Endodermal cell (in vitro differentiated cells): ENCODE data around the gene FCER2. TPM values are rescaled to one million over a fixed set of nuclear protein-coding genes. Genes with fewer than 3 reads are reported as not detected.

Source experiments
- DNase-seq: peaks from one replicate; pipeline ENCODE4 v3.0.0-alpha.2; 2017
- H3K27ac ChIP-seq: 2 replicates; pipeline ENCODE4 v1.5.1; 2013; ENCODE audit warnings: mild to moderate bottlenecking, low read depth, low read length, moderate library complexity
- H3K27me3 ChIP-seq: 2 replicates; pipeline ENCODE4 v1.6.1; 2013; ENCODE audit warnings: mild to moderate bottlenecking, low read length, moderate library complexity; ENCODE audit not compliant: insufficient read depth, control insufficient read depth, poor library complexity, severe bottlenecking
- H3K36me3 ChIP-seq: 2 replicates; pipeline ENCODE4 v1.7.0; 2013; ENCODE audit warnings: mild to moderate bottlenecking, low read length, moderate library complexity; ENCODE audit not compliant: control insufficient read depth, insufficient read depth
- H3K4me1 ChIP-seq: one replicate; pipeline ENCODE4 v1.7.0; 2013; ENCODE audit warnings: low read length; ENCODE audit not compliant: control insufficient read depth, insufficient read depth
- H3K4me3 ChIP-seq: 2 replicates; pipeline ENCODE4 v1.5.1; 2013; ENCODE audit warnings: mild to moderate bottlenecking, low read length, moderate library complexity
- H3K9ac ChIP-seq: 2 replicates; pipeline ENCODE4 v1.6.1; 2013; ENCODE audit warnings: mild to moderate bottlenecking, low read length, moderate library complexity; ENCODE audit not compliant: poor library complexity, severe bottlenecking; ENCODE audit errors: extremely low read depth
- H3K9me3 ChIP-seq: 2 replicates; pipeline ENCODE4 v1.6.1; 2013; ENCODE audit warnings: mild to moderate bottlenecking, low read length, moderate library complexity; ENCODE audit not compliant: control insufficient read depth
- H3K27ac Mint-ChIP-seq: 2 replicates; pipeline ENCODE4 v1.8.0; 2020; ENCODE audit warnings: mixed read lengths
- H3K27me3 Mint-ChIP-seq: 2 replicates; pipeline ENCODE4 v1.8.0; 2021; ENCODE audit warnings: mild to moderate bottlenecking, mixed read lengths; ENCODE audit not compliant: insufficient read depth
- H3K36me3 Mint-ChIP-seq: 2 replicates; pipeline ENCODE4 v1.8.0; 2020; ENCODE audit warnings: low read depth, mixed read lengths
- H3K4me1 Mint-ChIP-seq: 2 replicates; pipeline ENCODE4 v1.8.0; 2020; ENCODE audit warnings: mixed read lengths
- H3K4me3 Mint-ChIP-seq: 2 replicates; pipeline ENCODE4 v1.8.0; 2020; ENCODE audit warnings: mild to moderate bottlenecking, moderate library complexity, mixed read lengths
- H3K9me3 Mint-ChIP-seq: 2 replicates; pipeline ENCODE4 v1.8.0; 2020; ENCODE audit warnings: mild to moderate bottlenecking, mixed read lengths
- WGBS, 2 experiments: methylation state at CpG; one replicate each; pipeline versions ENCODE4 v1.1.5 to v1.1.7; 2013; ENCODE audit warnings: missing lambda C conversion rate in 2 of 2, mixed read lengths in 1 of 2; ENCODE audit not compliant: insufficient coverage in 1 of 2, insufficient read length in 1 of 2; 5-methylcytosine and 5-hydroxymethylcytosine counted together
- long read RNA-seq, 4 experiments: library from polyadenylated mRNA in 2 of 4; library from RNA in 1 of 4; library from capped mRNA in 1 of 4; stranded (forward) in 3 of 4; unstranded in 1 of 4; transcript quantifications; one replicate each; pipeline ENCODE4 v2.0.0, GENCODE V29; 2020 to 2021; ENCODE audit warnings: inconsistent platforms in 1 of 4
- polyA plus RNA-seq, 2 experiments: library from polyadenylated mRNA; stranded (reverse); fragments of 50-300 nt; gene quantifications; one replicate each; pipeline ENCODE4 v1.2.3, GENCODE V29; 2013
- total RNA-seq, 2 donors: library from RNA; stranded (reverse); fragmentation: NEBNext Ultra II Directional in 1 of 2; extraction: Animal tissue kit (Norgen Biotek cat#: 25700) in 1 of 2; gene quantifications; 2 replicates in 1 of 2; 3 replicates in 1 of 2; pipeline ENCODE4 v1.2.1, GENCODE V29; 2021
- TF ChIP-seq, protein P1 (sequence below): fragments of 200-600 bp; sonication (generic); conservative IDR thresholded peaks from 2 replicates; pipeline ENCODE4 v1.5.0; 2021; ENCODE audit warnings: antibody characterized with exemption, mild to moderate bottlenecking

Gene FCER2, protein sequence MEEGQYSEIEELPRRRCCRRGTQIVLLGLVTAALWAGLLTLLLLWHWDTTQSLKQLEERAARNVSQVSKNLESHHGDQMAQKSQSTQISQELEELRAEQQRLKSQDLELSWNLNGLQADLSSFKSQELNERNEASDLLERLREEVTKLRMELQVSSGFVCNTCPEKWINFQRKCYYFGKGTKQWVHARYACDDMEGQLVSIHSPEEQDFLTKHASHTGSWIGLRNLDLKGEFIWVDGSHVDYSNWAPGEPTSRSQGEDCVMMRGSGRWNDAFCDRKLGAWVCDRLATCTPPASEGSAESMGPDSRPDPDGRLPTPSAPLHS
- not detected for total RNA-seq
- polyA plus RNA-seq (2013, experiment 1 of 2) = not detected
- polyA plus RNA-seq (2013, experiment 2 of 2) = not detected
- long read RNA-seq, experiment 1 = 0 reads
- long read RNA-seq, experiment 2 = 0 reads
- long read RNA-seq, experiment 3 = 0 reads
- long read RNA-seq, experiment 4 = 0 reads

DNA sequence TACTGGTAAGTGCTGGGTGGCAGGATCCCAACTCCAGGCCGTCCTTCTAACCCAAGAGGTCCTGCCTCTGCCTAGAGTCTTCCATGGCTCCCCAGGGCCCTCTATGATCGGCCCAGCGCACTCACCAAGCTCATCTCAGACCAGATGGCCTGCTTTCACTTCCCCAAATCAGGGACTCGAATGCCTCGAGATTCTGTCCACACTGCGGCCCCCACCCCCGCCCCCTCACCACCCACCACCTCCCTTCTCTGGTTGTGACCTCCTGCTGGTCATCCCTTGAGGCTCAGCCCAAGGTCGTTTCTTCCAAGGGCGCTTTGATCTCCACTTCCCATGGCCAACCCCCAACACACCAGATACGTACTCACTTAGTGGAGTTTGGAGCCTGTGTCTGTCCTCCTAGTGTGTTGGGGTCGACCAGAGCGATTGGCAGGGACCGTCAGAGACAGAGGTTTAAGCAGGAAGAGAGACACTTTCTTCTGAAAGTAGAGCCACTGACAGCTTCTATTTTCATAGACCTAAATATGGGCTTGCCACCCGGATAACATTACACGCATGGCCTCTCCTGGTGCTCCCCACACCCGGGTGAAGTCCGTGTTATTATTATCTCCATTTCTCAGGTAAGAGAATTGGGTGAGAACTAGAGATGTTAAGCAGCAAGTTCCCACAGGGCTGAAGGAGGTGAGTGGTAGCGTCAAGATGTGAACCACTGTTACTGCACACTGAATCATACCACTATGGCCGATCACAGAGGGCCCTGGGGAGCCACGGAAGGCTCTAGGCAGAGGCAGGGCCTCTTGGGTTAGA, at the start of gene FCER2:
FCER2 (minus strand) TSS at position 478 of the 804 bp plus-strand sequence. CDS start 2,371 bp downstream, outside the sequence.
- DNase-seq = no peak
- Mint-ChIP-seq H3K9me3 (no peaks in the 10 kb centered on the region), H3K36me3 (no peaks in the 10 kb centered on the region), H3K4me3 (no peak within 1 kb of the TSS), H3K27ac (no peak within 1 kb of the TSS), H3K27me3 (peaks cover 25% of the 10 kb centered on the region), H3K4me1 (no peaks in the 10 kb centered on the region)
- no peaks in the 10 kb centered on the region for H3K9me3 ChIP-seq
- H3K4me3 ChIP-seq = no peak within 1 kb of the TSS
- no peaks in the 10 kb centered on the region for H3K4me1 ChIP-seq
- no peak within 1 kb of the TSS for H3K27ac ChIP-seq
- peaks cover 9% of the 10 kb centered on the region for H3K27me3 ChIP-seq
- TF ChIP-seq, protein P1, sequence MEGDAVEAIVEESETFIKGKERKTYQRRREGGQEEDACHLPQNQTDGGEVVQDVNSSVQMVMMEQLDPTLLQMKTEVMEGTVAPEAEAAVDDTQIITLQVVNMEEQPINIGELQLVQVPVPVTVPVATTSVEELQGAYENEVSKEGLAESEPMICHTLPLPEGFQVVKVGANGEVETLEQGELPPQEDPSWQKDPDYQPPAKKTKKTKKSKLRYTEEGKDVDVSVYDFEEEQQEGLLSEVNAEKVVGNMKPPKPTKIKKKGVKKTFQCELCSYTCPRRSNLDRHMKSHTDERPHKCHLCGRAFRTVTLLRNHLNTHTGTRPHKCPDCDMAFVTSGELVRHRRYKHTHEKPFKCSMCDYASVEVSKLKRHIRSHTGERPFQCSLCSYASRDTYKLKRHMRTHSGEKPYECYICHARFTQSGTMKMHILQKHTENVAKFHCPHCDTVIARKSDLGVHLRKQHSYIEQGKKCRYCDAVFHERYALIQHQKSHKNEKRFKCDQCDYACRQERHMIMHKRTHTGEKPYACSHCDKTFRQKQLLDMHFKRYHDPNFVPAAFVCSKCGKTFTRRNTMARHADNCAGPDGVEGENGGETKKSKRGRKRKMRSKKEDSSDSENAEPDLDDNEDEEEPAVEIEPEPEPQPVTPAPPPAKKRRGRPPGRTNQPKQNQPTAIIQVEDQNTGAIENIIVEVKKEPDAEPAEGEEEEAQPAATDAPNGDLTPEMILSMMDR = no peak
- no peaks in the 10 kb centered on the region for H3K36me3 ChIP-seq
- H3K9ac ChIP-seq = no peak within 1 kb of the TSS
- WGBS, 2 experiments = 68 to 77% methylated on average over 11 to 19 of the region's 20 CpGs

DNA sequence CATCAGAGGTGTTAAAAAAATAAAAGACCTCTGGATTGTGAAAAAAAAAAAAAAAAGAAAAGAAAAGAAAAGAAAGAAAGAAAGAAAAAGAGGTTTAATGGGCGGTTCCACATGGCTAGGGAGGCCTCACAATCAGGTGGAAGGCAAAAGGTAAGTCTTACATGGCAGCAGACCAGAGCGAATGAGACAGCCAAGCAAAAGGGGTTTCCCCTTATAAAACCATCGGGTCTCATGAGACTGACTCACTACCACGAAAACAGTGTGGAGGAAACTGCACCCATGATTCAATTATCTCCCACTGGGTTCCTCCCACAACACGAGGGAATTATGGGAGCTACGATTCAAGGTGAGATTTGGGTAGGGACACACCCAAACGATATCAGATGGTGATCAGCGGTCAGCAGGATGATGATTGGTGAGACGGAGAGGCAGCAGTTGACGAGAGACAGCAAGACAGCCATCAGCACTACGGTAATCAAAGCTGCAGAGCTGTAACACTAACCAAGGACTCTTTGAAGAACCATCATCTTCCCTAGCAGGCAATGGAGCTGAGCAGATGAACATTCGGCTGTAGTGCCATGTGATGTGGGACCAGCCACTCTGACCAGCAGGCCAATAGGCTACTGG, 49.3 kb upstream of the FCER2 start:
- Histone ChIP-seq H3K27ac (no peak overlapping the region), H3K9ac (no peak overlapping the region), H3K9me3 (peaks cover 8% of the 10 kb centered on the region), H3K36me3 (no peaks in the 10 kb centered on the region), H3K4me1 (no peaks in the 10 kb centered on the region), H3K27me3 (no peaks in the 10 kb centered on the region), H3K4me3 (no peak overlapping the region)
- Mint-ChIP-seq H3K4me1 (no peaks in the 10 kb centered on the region), H3K9me3 (peaks cover 42% of the 10 kb centered on the region), H3K27ac (no peak overlapping the region), H3K4me3 (no peak overlapping the region), H3K27me3 (peaks cover 25% of the 10 kb centered on the region), H3K36me3 (no peaks in the 10 kb centered on the region)
- TF ChIP-seq, protein P1 = no peak
- 83 to 84% methylated on average over 12 of the region's 12 CpGs for WGBS, 2 experiments
- no peak for DNase-seq

DNA sequence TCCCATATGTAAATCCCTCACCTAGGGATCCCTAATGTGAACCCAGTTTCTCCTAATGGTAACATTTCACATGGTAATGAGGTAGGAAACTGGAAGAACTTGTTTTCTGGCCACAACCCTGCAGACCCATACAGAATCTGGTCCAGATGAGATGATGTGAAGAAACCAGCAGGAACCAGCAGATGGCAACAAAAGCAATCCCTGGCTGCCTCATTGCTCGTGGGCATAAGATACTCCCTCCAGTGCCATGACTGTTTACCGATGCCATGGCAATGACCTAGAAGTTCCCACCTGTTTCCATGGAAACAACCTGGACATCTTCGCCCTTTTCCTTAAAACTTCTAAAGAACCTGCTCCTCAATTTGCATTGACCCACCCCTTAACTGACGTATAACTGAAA, 46.8 kb upstream of the FCER2 start:
- H3K36me3 ChIP-seq = no peaks in the 10 kb centered on the region
- Mint-ChIP-seq H3K4me3 (no peak overlapping the region), H3K4me1 (no peaks in the 10 kb centered on the region), H3K9me3 (peaks cover 19% of the 10 kb centered on the region), H3K36me3 (no peaks in the 10 kb centered on the region), H3K27ac (no peak overlapping the region), H3K27me3 (peaks cover 25% of the 10 kb centered on the region)
- no peaks in the 10 kb centered on the region for H3K27me3 ChIP-seq
- DNase-seq = peak; percentile 83
- WGBS, 2 experiments = 59 to 70% methylated on average over 2 to 4 of the region's 4 CpGs
- no peak overlapping the region for H3K4me3 ChIP-seq
- H3K9me3 ChIP-seq = no peaks in the 10 kb centered on the region
- TF ChIP-seq, protein P1 = peak; percentile 59
- no peaks in the 10 kb centered on the region for H3K4me1 ChIP-seq
- no peak overlapping the region for H3K9ac ChIP-seq
- H3K27ac ChIP-seq = no peak overlapping the region
